Measurements from ENCODE around the gene FAM83F.
A peak's percentile ranks its signal among the peaks of the same experiment; 100 is the strongest.
"Not testable (repeated sequence)": the region's sequence is repeated elsewhere in the genome, so short reads cannot be mapped to it uniquely, and the experiment has no call there.

Gene FAM83F

GRCh38 chr22:40019100-40019499, 24.3 kb downstream of the FAM83F start:
- no peak for DNase-seq

DNA sequence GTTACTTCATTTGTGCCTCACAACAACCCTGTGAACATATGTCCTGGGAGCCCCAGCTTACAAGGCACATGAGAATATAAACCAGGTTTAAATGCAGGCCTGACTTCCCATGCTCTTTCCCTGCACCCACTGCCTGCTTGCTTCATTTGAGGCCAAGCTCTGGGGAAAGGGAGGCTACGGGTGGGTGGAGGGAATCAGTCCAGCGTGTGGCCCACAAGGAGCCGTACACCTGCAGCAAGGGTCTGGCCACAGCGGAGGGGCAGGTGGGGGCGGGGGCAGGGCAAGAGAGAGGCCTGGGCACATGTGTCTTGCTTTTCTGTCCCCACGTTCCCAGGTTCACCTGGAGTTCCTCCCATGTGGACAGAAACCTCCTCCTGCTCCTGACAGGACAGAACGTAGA, 26.2 kb downstream of the FAM83F start:
- no peak for DNase-seq

GRCh38 chr22:40021401-40022000, 26.7 kb downstream of the FAM83F start:
- no peak for DNase-seq

- DNase-seq = no peak
Observed at GRCh38 chr22:40022536-40023240, 27.9 kb downstream of the FAM83F start.

- no peak for DNase-seq
Observed at GRCh38 chr22:40023341-40023841, 28.6 kb downstream of the FAM83F start.

- DNase-seq = peak; percentile 59
Observed at GRCh38 chr22:40024201-40025061, 29.7 kb downstream of the FAM83F start.

DNA sequence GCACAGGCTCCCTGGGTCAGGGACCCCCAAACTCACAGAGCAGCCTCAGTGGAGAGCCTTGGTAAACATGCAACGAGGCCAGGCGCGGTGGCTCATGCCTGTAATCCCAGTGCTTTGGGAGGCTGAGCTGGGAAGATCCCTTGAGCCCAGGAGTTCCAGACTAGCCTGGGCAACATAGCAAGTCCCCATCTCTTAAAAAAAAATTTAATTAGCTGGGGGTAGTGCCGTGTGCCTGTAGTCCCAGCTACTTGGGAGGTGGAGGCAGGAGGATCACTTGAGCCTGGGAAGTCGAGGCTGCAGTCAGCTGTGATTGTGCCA, 30.3 kb downstream of the FAM83F start:
- not testable (repeated sequence) for DNase-seq

DNA sequence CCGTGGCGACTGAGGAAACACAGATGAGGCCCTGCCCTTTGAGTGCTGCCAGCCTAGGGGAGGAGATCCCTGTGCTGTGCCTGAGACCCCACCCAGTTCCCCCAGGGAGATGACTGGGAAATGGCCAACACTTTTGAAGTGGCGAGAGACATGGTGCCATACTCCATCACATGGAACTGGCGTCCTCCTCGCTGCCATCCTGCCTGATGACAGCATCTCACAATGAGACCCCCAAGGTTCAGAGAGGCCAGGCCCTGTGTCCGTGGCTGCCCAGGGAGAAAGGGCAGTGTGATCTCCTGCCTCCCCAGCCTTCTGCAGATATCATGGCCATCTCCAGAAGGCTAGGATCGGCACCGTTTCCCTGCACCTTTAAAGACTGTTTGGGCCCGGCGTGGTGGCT, 31.1 kb downstream of the FAM83F start:
- DNase-seq = no peak

DNA sequence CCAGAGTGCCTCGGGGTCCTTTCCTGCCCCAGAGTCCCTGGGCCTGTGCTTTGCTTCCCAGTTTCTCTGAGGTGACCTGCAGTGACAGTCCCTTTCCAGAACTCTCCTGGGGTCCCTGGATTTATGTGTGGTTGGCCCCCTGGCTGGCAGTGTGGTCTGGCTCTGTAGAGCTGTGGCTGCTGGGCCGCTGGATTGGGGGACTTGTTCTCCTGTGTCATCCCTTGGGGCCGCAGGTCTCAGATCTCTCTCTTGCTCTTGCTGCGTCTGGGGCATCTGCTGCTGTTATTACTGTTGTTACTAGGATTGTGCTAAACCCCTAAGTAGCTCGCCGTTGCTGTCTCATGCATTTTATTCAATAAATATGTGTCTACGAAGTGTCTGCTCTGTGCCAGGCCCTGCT, 31.9 kb downstream of the FAM83F start:
- no peak for DNase-seq

- DNase-seq = no peak
Observed at GRCh38 chr22:40027191-40028097, 32.7 kb downstream of the FAM83F start.

- no peak for DNase-seq
Observed at GRCh38 chr22:40028098-40028425, 33.3 kb downstream of the FAM83F start.

DNA sequence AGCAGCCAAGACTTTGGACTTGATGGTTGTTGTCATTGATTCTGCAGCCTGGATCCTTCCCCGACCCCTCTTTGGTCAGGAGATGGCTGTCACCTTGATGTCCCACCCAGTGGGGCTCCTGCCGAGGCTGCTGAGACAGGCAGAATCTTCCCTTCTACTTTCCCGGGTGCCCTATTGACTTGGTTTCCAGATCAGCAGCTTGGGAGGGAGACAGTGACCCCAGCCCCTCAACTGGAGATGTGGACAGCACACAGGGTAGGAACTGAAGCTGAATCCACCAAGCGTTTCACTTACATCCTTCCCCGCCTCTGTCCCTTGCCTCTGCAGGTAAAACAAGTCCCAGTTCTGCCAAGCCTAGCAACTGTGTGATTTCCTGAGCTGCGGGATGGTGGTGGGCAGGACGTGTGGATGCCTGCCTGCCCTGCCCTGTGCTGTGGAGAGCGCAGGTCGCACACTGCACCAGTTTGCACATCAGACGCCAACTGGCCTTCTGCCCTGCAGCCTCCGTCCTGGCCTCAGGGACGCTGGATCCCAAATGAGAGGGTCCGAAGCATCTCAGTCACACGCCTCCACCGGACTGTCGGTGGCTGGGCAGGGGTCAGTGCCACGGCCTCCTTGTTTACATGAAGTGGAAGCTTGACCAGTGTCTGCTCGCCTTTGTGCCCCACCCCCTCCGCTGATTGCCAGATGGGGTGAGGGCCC, 34.6 kb downstream of the FAM83F start:
- DNase-seq = no peak

DNA sequence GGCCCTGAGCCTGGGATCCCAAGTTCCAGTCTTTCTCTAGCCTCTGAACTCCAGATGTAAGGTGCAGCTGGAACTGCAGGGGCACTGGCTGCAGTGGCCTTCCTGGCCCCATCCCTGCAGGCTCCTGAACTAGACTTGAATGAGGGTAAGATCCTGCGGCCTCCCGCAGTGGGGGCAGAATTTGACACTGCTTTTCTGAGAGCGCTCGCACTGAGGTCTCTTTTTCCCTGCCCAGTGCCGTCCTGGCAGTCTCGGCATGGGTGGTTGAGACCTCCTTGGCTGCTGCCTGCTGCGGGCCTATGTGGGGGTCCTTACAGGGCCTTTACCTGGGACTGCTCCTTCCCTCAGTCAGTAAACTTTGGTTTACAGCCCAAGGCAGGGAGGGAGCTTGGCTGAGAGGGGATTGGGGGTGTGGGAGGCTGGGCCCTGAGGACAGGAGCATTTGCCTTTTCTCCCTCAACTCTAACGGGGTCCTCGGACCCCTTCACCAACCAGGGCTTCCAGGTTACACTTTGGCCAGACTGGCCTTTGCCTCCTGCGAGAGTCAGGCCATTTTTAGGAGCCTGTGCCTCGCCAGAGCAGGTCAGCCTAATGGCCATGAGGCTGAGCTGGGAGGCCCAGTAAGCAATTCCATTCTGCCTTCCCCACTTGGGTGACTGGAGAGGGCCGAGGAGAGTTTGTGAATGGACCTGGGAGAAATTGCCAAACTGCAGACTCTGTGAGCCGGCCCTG, 35.4 kb downstream of the FAM83F start:
- no peak for DNase-seq

- no peak for DNase-seq
Observed at GRCh38 chr22:40030758-40031095, 36.0 kb downstream of the FAM83F start.

DNA sequence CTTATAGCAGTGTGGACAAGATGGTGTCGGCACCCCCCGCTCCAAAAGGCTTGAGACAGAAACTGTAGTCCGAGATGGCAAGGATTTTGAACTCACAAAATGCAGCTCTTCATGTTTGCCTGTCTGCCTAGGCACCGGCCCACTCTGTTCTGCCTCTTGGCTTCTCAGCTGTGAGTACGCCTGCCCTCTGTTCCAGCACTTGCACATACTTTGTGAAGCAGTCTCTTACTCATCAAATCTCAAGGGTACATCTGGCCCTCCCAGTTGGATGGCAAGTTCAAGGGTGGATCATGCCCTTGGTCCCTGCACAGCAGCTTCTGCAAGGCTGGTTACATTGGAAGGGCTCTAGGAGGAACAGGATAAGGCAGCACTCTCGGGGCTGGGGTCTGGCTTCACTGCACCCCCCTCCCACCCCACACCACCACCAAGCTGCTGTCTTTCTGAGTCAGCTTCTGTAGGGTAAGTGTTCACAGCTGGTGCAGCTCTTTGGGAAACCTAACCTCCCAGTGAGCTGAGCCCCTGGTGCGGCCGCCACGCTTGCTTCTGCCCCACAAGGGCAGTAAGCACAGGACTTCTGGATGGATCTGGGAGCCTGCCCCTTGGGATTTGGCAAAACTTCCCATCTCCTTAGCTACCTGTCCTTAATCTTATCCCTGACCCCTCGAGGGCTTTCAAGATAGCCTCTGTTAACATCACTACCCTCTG, 37.2 kb downstream of the FAM83F start:
- no peak for DNase-seq

GRCh38 chr22:40033586-40034380, 39.0 kb downstream of the FAM83F start:
- DNase-seq = no peak

- no peak for DNase-seq
Observed at GRCh38 chr22:40035351-40035750, 40.6 kb downstream of the FAM83F start.

DNA sequence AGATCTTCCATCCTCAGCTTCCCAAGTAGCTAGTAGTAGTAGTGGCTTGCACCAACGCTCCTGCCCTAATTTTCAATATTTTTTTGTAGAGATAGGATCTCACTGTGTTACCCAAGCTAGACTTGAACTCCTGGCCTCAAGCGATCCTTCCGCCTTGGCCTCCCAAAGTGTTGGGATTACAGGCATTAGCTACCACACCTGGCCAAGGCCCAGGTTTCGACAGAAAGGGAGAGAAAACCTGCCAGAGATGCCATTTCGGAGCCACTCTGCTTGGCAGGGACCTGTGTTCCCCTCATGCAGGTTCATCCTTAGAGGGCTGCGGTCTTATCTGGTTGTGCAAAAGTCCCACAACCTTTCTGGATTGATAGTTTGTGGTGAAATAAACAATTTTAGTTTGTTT, 41.4 kb downstream of the FAM83F start:
- DNase-seq = no peak

DNA sequence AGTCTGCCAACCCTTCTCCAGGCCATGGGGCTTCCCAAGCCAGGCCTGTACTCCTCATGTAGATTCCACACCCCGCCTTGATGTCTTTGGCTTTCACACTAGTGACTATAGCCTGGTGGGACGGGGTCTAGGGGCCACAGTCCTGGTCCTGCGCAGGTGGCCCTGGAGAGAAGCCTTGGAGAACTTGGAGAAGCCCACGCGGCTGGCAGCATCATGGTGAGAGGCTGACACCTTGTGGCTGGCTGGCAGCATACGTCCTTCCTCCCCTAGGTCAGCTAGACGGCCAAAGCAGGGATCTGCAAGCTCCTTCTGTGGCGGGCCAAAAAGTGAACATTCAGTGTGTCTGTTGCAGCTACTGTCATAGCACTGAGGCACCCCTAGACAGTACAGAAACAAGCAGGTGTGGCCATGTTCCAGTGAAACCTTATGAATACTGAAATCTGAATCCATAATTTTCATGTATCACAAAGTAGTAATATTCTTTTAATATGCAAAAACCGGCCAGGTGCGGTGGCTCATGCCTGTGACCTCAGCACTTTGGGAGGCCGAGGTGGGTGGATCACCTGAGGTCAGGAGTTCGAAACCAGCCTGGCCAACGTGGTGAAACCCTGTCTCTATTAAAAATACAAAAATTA, 42.0 kb downstream of the FAM83F start:
- DNase-seq = peak; percentile 58

DNA sequence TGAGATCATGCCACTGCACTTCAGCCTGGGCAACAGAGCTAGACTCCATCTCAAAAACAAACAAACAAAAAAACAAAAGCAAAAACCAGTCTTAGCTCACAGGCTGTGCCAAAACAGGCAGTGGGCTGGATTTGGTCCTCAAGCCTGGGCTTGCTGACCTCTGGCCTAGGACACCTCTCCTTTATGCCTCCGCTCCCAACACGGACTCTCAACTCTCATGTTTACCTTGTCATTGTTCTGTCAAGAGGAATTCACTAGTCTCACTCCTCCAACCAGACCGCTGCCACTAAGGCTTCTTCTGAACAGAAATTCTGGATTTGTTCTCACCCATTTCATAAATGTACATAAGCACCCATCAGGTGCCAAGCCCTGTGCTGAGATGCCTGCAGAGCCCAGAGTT, 42.6 kb downstream of the FAM83F start:
- no peak for DNase-seq
